Trophoblast cell (in vitro differentiated cells and primary cell): ENCODE measurements around the gene ORMDL2.

ENCODE experiments used
- DNase-seq, 2 donors: peaks; one replicate each; pipeline ENCODE4 v3.0.0-alpha.2; 2016
- H2AFZ ChIP-seq: 2 replicates; pipeline ENCODE4 v1.6.1; 2013; ENCODE audit warnings: low read length, moderate library complexity, mild to moderate bottlenecking; ENCODE audit not compliant: insufficient read depth, poor library complexity
- H2AK5ac ChIP-seq: 2 replicates; pipeline ENCODE4 v1.6.1; 2013; ENCODE audit warnings: mild to moderate bottlenecking, low read length
- H2BK120ac ChIP-seq: 2 replicates; pipeline ENCODE4 v1.6.1; 2013; ENCODE audit warnings: low read length, mild to moderate bottlenecking, moderate library complexity; ENCODE audit not compliant: insufficient read depth, poor library complexity
- H2BK12ac ChIP-seq: 2 replicates; pipeline ENCODE4 v1.6.1; 2013; ENCODE audit warnings: mild to moderate bottlenecking, low read length, moderate library complexity
- H2BK5ac ChIP-seq: 2 replicates; pipeline ENCODE4 v1.6.1; 2013; ENCODE audit warnings: low read length, low read depth, moderate library complexity, mild to moderate bottlenecking; ENCODE audit not compliant: poor library complexity
- H3K14ac ChIP-seq: 2 replicates; pipeline ENCODE4 v1.6.1; 2013; ENCODE audit warnings: mild to moderate bottlenecking, low read length
- H3K18ac ChIP-seq: 2 replicates; pipeline ENCODE4 v1.6.1; 2013; ENCODE audit warnings: mild to moderate bottlenecking, low read length
- H3K23ac ChIP-seq: 2 replicates; pipeline ENCODE4 v1.6.1; 2013; ENCODE audit warnings: low read length
- H3K27ac ChIP-seq: 2 replicates; pipeline ENCODE4 v1.5.1; 2013; ENCODE audit warnings: low read depth, mild to moderate bottlenecking, inconsistent platforms, low read length, moderate library complexity
- H3K27me3 ChIP-seq: 2 replicates; pipeline ENCODE4 v1.6.1; 2013; ENCODE audit warnings: inconsistent platforms, mild to moderate bottlenecking, low read length, moderate library complexity; ENCODE audit not compliant: insufficient read depth
- H3K36me3 ChIP-seq, 2 experiments: 1 replicate in 1 of 2; 2 replicates in 1 of 2; pipeline ENCODE4 v1.6.1; 2013; ENCODE audit warnings: low read length in 2 of 2, mild to moderate bottlenecking in 2 of 2, moderate library complexity in 1 of 2; ENCODE audit not compliant: insufficient read depth in 2 of 2, control insufficient read depth in 1 of 2
- H3K4ac ChIP-seq: 2 replicates; pipeline ENCODE4 v1.6.1; 2013; ENCODE audit warnings: low read depth, mild to moderate bottlenecking, low read length, moderate library complexity
- H3K4me1 ChIP-seq, 2 experiments: 1 replicate in 1 of 2; 2 replicates in 1 of 2; pipeline ENCODE4 v1.6.1; 2013; ENCODE audit warnings: low read length in 2 of 2, mild to moderate bottlenecking in 2 of 2, moderate library complexity in 1 of 2; ENCODE audit not compliant: insufficient read depth in 2 of 2, control insufficient read depth in 1 of 2
- H3K4me2 ChIP-seq: 2 replicates; pipeline ENCODE4 v1.6.1; 2013; ENCODE audit warnings: inconsistent platforms, mild to moderate bottlenecking, low read length, moderate library complexity
- H3K4me3 ChIP-seq: 2 replicates; pipeline ENCODE4 v1.5.1; 2013; ENCODE audit warnings: mild to moderate bottlenecking, low read depth, low read length, inconsistent platforms
- H3K79me1 ChIP-seq: one replicate; pipeline ENCODE4 v1.6.1; 2013; ENCODE audit warnings: low read length
- H3K79me2 ChIP-seq: 2 replicates; pipeline ENCODE4 v1.6.1; 2013; ENCODE audit warnings: low read length, mild to moderate bottlenecking; ENCODE audit not compliant: control insufficient read depth, insufficient read depth, poor library complexity
- H3K9ac ChIP-seq: 2 replicates; pipeline ENCODE4 v1.6.1; 2013; ENCODE audit warnings: mild to moderate bottlenecking, low read length
- H3K9me3 ChIP-seq: 2 replicates; pipeline ENCODE4 v1.6.1; 2013; ENCODE audit warnings: low read depth, mild to moderate bottlenecking, control low read depth, inconsistent platforms, low read length; ENCODE audit not compliant: insufficient read depth
- H4K12ac ChIP-seq: 2 replicates; pipeline ENCODE4 v1.6.1; 2013; ENCODE audit warnings: low read depth, mild to moderate bottlenecking, low read length, moderate library complexity
- H4K8ac ChIP-seq: 2 replicates; pipeline ENCODE4 v1.6.1; 2013; ENCODE audit warnings: low read depth, mild to moderate bottlenecking, low read length, moderate library complexity
- H4K91ac ChIP-seq: one replicate; pipeline ENCODE4 v1.6.1; 2013; ENCODE audit warnings: low read depth, mild to moderate bottlenecking, low read length, moderate library complexity
- WGBS: extraction: QIAGEN DNeasy Blood & Tissue Kit; methylation state at CpG from one replicate; pipeline ENCODE4 v1.1.7; 2013; ENCODE audit warnings: missing lambda C conversion rate; ENCODE audit not compliant: insufficient read length, insufficient coverage; ENCODE audit errors: extremely low coverage; 5-methylcytosine and 5-hydroxymethylcytosine counted together

The ORMDL2 gene

DNA sequence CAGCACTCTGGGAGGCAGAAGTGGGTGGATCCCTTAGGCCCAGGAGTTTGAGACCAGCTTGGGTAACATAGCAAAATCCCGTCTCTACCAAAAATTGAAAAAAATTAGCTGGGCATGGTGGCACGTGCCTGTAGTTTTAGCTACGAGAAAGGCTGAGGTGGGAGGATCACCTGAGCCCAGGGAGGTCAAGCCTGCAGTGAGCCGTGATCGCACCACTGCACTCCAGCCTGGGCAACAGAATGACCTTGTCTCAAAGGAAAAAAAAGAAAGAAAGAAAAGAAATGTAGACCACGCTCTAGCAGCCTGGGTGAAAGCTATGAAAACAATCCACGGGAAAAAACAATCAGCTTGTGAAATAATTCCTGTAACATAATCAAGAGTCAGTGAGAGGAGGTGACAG, 29.3 kb upstream of the ORMDL2 start:
- no CpG with 5 or more reads among the region's 7 CpGs for WGBS
- no peak overlapping the region for H2BK12ac ChIP-seq
- H3K4ac ChIP-seq: no peak overlapping the region
- no peaks in the 10 kb centered on the region for H3K79me2 ChIP-seq
- DNase-seq: no peak
- H3K79me1 ChIP-seq: no peaks in the 10 kb centered on the region
- H3K14ac ChIP-seq: no peak overlapping the region
- no peak overlapping the region for H3K23ac ChIP-seq
- no peak overlapping the region for H3K9ac ChIP-seq
- H3K4me2 ChIP-seq: no peak overlapping the region
- H3K18ac ChIP-seq: no peak overlapping the region
- H3K9me3 ChIP-seq: peaks cover 2% of the 10 kb centered on the region
- H3K27ac ChIP-seq: no peak overlapping the region
- H4K8ac ChIP-seq: no peak overlapping the region
- H2AK5ac ChIP-seq: no peak overlapping the region
- no peak overlapping the region for H4K91ac ChIP-seq
- H3K4me1 ChIP-seq: no peaks in the 10 kb centered on the region
- H3K27me3 ChIP-seq: no peaks in the 10 kb centered on the region
- no peak overlapping the region for H2BK5ac ChIP-seq
- peaks cover 34 to 43% of the 10 kb centered on the region in 2 experiments for H3K36me3 ChIP-seq
- no peak overlapping the region for H4K12ac ChIP-seq
- no peak overlapping the region for H3K4me3 ChIP-seq
- no peak overlapping the region for H2BK120ac ChIP-seq
- no peak overlapping the region for H2AFZ ChIP-seq

DNA sequence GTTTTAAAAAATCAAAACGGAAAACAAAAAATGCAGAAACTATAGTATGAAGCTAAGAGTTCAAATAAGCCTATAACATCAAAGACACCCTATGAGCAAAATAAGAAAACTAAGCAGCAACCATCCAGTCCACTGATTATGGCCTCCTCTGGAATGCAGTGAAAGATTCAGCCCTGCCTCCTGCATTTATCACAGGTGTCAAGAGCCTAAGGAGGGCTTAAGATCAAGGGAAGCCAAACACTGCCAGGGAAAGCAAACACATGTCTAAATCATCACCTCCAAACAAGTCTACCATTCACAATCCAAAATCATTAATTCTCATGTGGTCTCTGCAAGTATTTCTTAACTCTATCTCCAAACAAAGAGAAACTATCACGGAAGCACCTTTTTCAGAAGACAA, 28.7 kb upstream of the ORMDL2 start:
- Histone ChIP-seq H3K4me3 (no peak overlapping the region), H3K4ac (no peak overlapping the region), H3K36me3 (peaks cover 32 to 42% of the 10 kb centered on the region in 2 experiments), H3K4me1 (no peaks in the 10 kb centered on the region), H4K8ac (no peak overlapping the region), H3K79me1 (no peaks in the 10 kb centered on the region), H2BK120ac (no peak overlapping the region), H2AK5ac (no peak overlapping the region), H3K23ac (peak overlapping the region; percentile 81), H2AFZ (no peak overlapping the region), H3K79me2 (no peaks in the 10 kb centered on the region), H3K27me3 (no peaks in the 10 kb centered on the region), H3K4me2 (no peak overlapping the region), H4K91ac (no peak overlapping the region), H3K27ac (no peak overlapping the region), H3K9me3 (peaks cover 2% of the 10 kb centered on the region), H4K12ac (no peak overlapping the region), H3K18ac (no peak overlapping the region), H2BK12ac (no peak overlapping the region), H3K9ac (no peak overlapping the region), H3K14ac (no peak overlapping the region), H2BK5ac (no peak overlapping the region)
- DNase-seq: no peak
- no CpG with 5 or more reads among the region's 2 CpGs for WGBS

DNA sequence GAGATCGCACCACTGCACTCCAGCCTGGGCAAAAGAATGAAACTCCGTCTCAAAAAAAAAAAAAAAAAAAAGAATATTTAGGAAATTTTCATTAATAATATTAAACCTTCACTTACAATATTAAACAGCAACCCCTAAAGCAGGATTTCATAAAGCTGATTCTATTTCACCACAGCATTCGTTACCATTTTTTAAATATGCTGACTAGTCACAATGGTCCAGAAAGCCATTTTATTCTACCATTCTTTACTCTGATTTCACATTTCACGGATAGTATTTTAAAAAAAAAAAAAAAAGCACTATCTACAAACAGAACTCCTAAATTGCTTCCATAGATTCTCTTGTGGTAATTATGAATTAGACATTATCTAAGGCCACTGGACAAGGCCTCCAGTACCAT, 27.9 kb upstream of the ORMDL2 start:
- H3K18ac ChIP-seq: no peak overlapping the region

DNA sequence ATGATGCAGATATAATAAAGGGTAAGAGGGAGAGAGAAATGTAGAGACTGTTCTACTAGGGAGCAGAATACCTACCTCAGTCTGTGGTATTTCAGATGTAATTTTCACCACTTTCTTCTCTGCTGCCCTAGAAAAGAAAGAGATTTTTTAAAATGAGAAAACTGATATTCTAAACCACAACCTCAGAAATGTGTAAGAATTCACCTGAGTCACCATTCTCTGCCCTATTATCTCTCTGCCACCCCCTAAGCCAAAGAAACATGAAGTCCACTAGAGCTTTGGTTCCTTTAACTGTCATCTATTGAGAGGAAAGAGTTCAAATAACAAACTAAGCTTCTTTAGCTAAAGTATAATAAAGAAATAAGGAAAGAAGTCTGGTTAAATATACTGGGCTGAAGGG, 21.9 kb upstream of the ORMDL2 start:
- no peak overlapping the region for H2BK12ac ChIP-seq
- H3K79me2 ChIP-seq: no peaks in the 10 kb centered on the region
- no peak overlapping the region for H2BK120ac ChIP-seq
- no peak overlapping the region for H3K4ac ChIP-seq
- H3K9ac ChIP-seq: no peak overlapping the region
- peaks cover 2% of the 10 kb centered on the region for H3K9me3 ChIP-seq
- no peaks in the 10 kb centered on the region for H3K4me1 ChIP-seq
- no peak overlapping the region for H3K14ac ChIP-seq
- no peak overlapping the region for H3K18ac ChIP-seq
- H4K12ac ChIP-seq: no peak overlapping the region
- H3K79me1 ChIP-seq: no peaks in the 10 kb centered on the region
- H3K27ac ChIP-seq: no peak overlapping the region
- no peak overlapping the region for H2AFZ ChIP-seq
- H3K36me3 ChIP-seq: peaks cover 24 to 31% of the 10 kb centered on the region in 2 experiments
- H3K27me3 ChIP-seq: no peaks in the 10 kb centered on the region
- H3K4me3 ChIP-seq: no peak overlapping the region
- H4K8ac ChIP-seq: no peak overlapping the region
- no peak overlapping the region for H3K4me2 ChIP-seq
- H4K91ac ChIP-seq: no peak overlapping the region
- no peak for DNase-seq
- H3K23ac ChIP-seq: no peak overlapping the region
- H2AK5ac ChIP-seq: no peak overlapping the region
- H2BK5ac ChIP-seq: no peak overlapping the region

More for the DNA sequence above, 27.9 kb upstream of the ORMDL2 start:
- no peak overlapping the region for H2AFZ ChIP-seq
- no peak overlapping the region for H3K4me2 ChIP-seq
- peaks cover 2% of the 10 kb centered on the region for H3K9me3 ChIP-seq
- WGBS: no CpG with 5 or more reads among the region's 4 CpGs
- no peak for DNase-seq
- no peaks in the 10 kb centered on the region for H3K79me1 ChIP-seq
- no peaks in the 10 kb centered on the region for H3K79me2 ChIP-seq
- H3K27me3 ChIP-seq: no peaks in the 10 kb centered on the region
- no peak overlapping the region for H2BK5ac ChIP-seq
- H3K27ac ChIP-seq: no peak overlapping the region
- no peak overlapping the region for H4K91ac ChIP-seq
- no peak overlapping the region for H4K8ac ChIP-seq
- H3K14ac ChIP-seq: no peak overlapping the region
- no peak overlapping the region for H3K4ac ChIP-seq
- no peaks in the 10 kb centered on the region for H3K4me1 ChIP-seq
- peaks cover 35 to 47% of the 10 kb centered on the region in 2 experiments for H3K36me3 ChIP-seq
- no peak overlapping the region for H2BK12ac ChIP-seq
- no peak overlapping the region for H3K23ac ChIP-seq
- H4K12ac ChIP-seq: no peak overlapping the region
- no peak overlapping the region for H2BK120ac ChIP-seq
- H3K4me3 ChIP-seq: no peak overlapping the region
- H2AK5ac ChIP-seq: no peak overlapping the region
- H3K9ac ChIP-seq: no peak overlapping the region
